Osteoblast (primary cell): ENCODE data around the gene TKT. TPM values are rescaled to one million over a fixed set of nuclear protein-coding genes. Genes with fewer than 3 reads are reported as not detected.

Experiments used
- DNase-seq: peaks from one replicate; pipeline ENCODE4 v3.0.0; 2011; ENCODE audit warnings: low spot score, mixed read lengths; ENCODE audit not compliant: insufficient read length; ENCODE audit errors: missing footprints
- H2AFZ ChIP-seq: 2 replicates; pipeline ENCODE4 v1.6.0; 2011; ENCODE audit warnings: mild to moderate bottlenecking, low read length
- H3K27ac ChIP-seq: 2 replicates; pipeline ENCODE4 v1.5.1; 2011; ENCODE audit warnings: mild to moderate bottlenecking, low read depth, low read length, moderate library complexity
- H3K27me3 ChIP-seq: 2 replicates; pipeline ENCODE4 v1.6.0; 2012; ENCODE audit warnings: mild to moderate bottlenecking, control low read depth, inconsistent platforms, low read length, moderate library complexity; ENCODE audit not compliant: insufficient read depth
- H3K36me3 ChIP-seq: 2 replicates; pipeline ENCODE4 v1.5.1; 2011; ENCODE audit warnings: mild to moderate bottlenecking, low read length, control low read depth, moderate library complexity; ENCODE audit not compliant: insufficient read depth
- H3K4me1 ChIP-seq: 2 replicates; pipeline ENCODE4 v1.5.1; 2011; ENCODE audit warnings: mild to moderate bottlenecking, low read length, control low read depth, moderate library complexity; ENCODE audit not compliant: insufficient read depth
- H3K4me2 ChIP-seq: 2 replicates; pipeline ENCODE4 v1.6.0; 2011; ENCODE audit warnings: mild to moderate bottlenecking, low read length; ENCODE audit not compliant: insufficient read depth
- H3K4me3 ChIP-seq: fragments of 200-600 bp; sonication (generic); 3 replicates; pipeline ENCODE4 v1.5.1; 2012; ENCODE audit warnings: mild to moderate bottlenecking, low read length, inconsistent platforms; ENCODE audit not compliant: insufficient read depth
- H3K79me2 ChIP-seq: 2 replicates; pipeline ENCODE4 v1.6.0; 2012; ENCODE audit warnings: mild to moderate bottlenecking, low read length, control low read depth, inconsistent platforms; ENCODE audit not compliant: insufficient read depth
- H3K9me3 ChIP-seq: 2 replicates; pipeline ENCODE4 v1.5.1; 2011; ENCODE audit warnings: low read depth, low read length, control low read depth
- H4K20me1 ChIP-seq: 2 replicates; pipeline ENCODE4 v1.6.0; 2012; ENCODE audit warnings: mild to moderate bottlenecking, low read length, control low read depth; ENCODE audit not compliant: insufficient read depth
- total RNA-seq: library from RNA; depleted of rRNA; stranded (reverse); fragments of >200 nt; gene quantifications from 2 replicates; pipeline ENCODE4 v1.2.3, GENCODE V29; 2012
- TF ChIP-seq, protein P1 (sequence below): IDR thresholded peaks from 2 replicates; pipeline ENCODE4 v1.5.1; 2011; ENCODE audit warnings: mild to moderate bottlenecking, low read depth, low read length, moderate library complexity; ENCODE audit errors: extremely low read depth

Gene TKT
- total RNA-seq, 1 donor: 453 TPM

DNA sequence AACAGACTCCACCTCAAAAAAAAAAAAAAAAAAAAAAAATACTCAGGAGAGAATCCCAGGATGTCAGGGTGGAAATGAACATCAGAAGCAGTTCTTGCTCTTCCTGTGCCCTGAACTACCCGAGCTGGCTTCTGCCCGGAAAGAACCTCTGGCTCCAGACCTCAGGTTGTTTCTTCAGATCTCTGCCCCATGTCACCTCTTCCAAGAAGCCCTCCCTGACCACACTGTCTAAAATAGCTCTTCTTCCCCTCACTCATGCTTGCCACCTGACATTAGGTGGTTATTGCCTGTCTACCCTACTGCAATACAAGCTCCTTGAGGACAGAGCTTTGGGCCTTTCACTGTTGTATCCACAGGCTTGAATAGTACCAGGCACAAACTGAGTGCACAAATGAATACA is 8.2 kb downstream of the TKT start:
- Histone ChIP-seq H3K4me1 (peaks cover 27% of the 10 kb centered on the region), H3K27me3 (no peaks in the 10 kb centered on the region), H3K36me3 (peaks cover 11% of the 10 kb centered on the region), H3K4me3 (no peak overlapping the region), H3K27ac (no peak overlapping the region), H2AFZ (no peak overlapping the region), H3K79me2 (peaks cover 99% of the 10 kb centered on the region), H4K20me1 (peaks cover 82% of the 10 kb centered on the region), H3K9me3 (no peaks in the 10 kb centered on the region), H3K4me2 (no peak overlapping the region)
- TF ChIP-seq, protein P1, sequence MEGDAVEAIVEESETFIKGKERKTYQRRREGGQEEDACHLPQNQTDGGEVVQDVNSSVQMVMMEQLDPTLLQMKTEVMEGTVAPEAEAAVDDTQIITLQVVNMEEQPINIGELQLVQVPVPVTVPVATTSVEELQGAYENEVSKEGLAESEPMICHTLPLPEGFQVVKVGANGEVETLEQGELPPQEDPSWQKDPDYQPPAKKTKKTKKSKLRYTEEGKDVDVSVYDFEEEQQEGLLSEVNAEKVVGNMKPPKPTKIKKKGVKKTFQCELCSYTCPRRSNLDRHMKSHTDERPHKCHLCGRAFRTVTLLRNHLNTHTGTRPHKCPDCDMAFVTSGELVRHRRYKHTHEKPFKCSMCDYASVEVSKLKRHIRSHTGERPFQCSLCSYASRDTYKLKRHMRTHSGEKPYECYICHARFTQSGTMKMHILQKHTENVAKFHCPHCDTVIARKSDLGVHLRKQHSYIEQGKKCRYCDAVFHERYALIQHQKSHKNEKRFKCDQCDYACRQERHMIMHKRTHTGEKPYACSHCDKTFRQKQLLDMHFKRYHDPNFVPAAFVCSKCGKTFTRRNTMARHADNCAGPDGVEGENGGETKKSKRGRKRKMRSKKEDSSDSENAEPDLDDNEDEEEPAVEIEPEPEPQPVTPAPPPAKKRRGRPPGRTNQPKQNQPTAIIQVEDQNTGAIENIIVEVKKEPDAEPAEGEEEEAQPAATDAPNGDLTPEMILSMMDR: no peak
- no peak for DNase-seq

DNA sequence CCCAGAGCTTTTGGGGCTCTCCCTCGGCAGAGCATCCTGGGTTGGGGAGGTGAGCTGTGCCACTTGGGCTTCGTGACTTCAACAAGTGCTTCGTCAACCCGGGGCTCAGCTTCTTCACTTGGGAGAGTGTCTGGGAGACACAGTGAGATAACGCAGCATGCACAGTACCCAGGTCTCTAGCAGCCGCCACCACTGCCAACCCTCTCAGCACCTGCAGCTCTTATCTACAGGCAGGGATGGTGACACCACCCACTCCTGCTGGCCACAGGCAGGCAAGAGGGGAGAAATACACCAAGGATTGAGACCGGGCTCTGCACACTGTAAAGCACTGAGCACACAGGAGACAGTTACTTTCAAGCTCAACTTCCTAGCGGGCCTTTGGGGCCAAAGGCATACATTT is 11.6 kb downstream of the TKT start:
- no peaks in the 10 kb centered on the region for H3K27me3 ChIP-seq
- peaks cover 41% of the 10 kb centered on the region for H3K36me3 ChIP-seq
- peaks cover 99% of the 10 kb centered on the region for H3K79me2 ChIP-seq

DNA sequence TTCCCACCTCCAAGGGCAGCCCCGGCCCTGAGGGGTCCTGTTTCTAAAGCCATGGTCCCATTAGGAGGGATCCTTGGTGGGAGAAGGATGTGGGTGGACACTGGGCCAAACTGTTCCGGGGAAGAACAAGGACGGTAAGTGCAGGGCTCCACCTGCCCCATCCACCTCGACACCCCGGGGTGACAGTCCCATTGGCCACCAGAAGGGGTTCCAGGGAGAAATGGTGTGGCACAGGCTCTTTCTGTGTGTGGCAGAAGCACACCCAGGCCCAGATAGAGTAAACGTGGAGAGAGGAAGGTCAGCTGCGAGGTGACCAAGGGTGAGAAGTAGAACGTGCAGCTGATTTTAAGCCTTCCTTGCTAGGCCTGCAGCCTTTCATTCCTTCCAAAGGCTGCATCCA is 12.0 kb downstream of the TKT start:
- Histone ChIP-seq H3K4me2 (no peak overlapping the region), H3K36me3 (peaks cover 46% of the 10 kb centered on the region), H3K79me2 (peaks cover 97% of the 10 kb centered on the region), H4K20me1 (peaks cover 66% of the 10 kb centered on the region), H3K27me3 (no peaks in the 10 kb centered on the region), H3K4me3 (no peak overlapping the region), H2AFZ (no peak overlapping the region), H3K4me1 (peaks cover 17% of the 10 kb centered on the region), H3K9me3 (no peaks in the 10 kb centered on the region), H3K27ac (peak overlapping the region; percentile 62)
- TF ChIP-seq, protein P1: no peak
- no peak for DNase-seq

More for the DNA sequence above, 11.6 kb downstream of the TKT start:
- Histone ChIP-seq H4K20me1 (peaks cover 68% of the 10 kb centered on the region), H3K27ac (peak overlapping the region; percentile 62), H3K9me3 (no peaks in the 10 kb centered on the region), H3K4me3 (no peak overlapping the region), H2AFZ (no peak overlapping the region), H3K4me2 (no peak overlapping the region), H3K4me1 (peaks cover 13% of the 10 kb centered on the region)
- TF ChIP-seq, protein P1: no peak
- DNase-seq: no peak

DNA sequence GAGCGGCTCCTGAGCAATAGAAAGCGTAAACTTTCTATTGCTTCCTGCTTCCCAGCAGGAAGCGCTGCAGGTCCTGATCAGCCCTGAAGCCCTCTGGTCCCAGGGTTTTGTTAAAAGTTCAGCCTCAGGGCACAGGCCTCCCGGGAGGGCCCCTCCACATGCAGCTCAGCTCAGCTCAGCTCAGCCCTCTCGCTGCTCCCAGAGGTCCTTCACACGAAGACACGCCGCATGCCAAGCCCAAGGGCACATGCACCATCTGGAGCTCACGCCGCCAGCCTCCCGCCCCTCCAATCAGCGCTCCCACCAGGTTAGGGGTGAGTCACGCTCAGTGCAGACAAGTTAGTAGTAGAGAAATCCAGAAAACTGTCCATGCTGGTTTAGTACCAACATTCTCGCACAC is 12.7 kb downstream of the TKT start:
- Histone ChIP-seq H3K27ac (peak overlapping the region; percentile 62), H3K27me3 (no peaks in the 10 kb centered on the region), H3K9me3 (no peaks in the 10 kb centered on the region), H4K20me1 (peaks cover 60% of the 10 kb centered on the region), H2AFZ (no peak overlapping the region), H3K4me2 (no peak overlapping the region), H3K4me3 (no peak overlapping the region), H3K36me3 (peaks cover 51% of the 10 kb centered on the region), H3K4me1 (peaks cover 23% of the 10 kb centered on the region), H3K79me2 (peaks cover 96% of the 10 kb centered on the region)
- peak; percentile 94 for DNase-seq
- TF ChIP-seq, protein P1: no peak
